Mucosa of gallbladder (tissue), 1 donor: ENCODE measurements around the gene C3orf20. TPM values are rescaled to one million over a fixed set of nuclear protein-coding genes. Genes with fewer than 3 reads are reported as not detected.

Experiments
- DNase-seq: peaks from one replicate; pipeline ENCODE4 v3.0.0-alpha.2; 2020; ENCODE audit warnings: low spot score
- total RNA-seq: library from RNA; stranded (reverse); gene quantifications from one replicate; pipeline ENCODE4 v1.2.1, GENCODE V29; 2021
- donor health status: DM: no; HTN: no; CAD: no.

C3orf20 gene
- total RNA-seq, 1 donor from 2014 or later: not detected

- DNase-seq: no peak
Observed at GRCh38 chr3:14758297-14758696, 83.4 kb downstream of the C3orf20 start.

- DNase-seq: no peak
Observed at GRCh38 chr3:14758959-14759358, 84.0 kb downstream of the C3orf20 start.

GRCh38 chr3:14760185-14760584, 85.2 kb downstream of the C3orf20 start:
- no peak for DNase-seq

GRCh38 chr3:14761121-14761672, 86.3 kb downstream of the C3orf20 start:
- no peak for DNase-seq

- no peak for DNase-seq
Observed at GRCh38 chr3:14761866-14762265, 86.9 kb downstream of the C3orf20 start.

GRCh38 chr3:14762701-14763100, 87.8 kb downstream of the C3orf20 start:
- DNase-seq: no peak

- no peak for DNase-seq
Observed at GRCh38 chr3:14764331-14765059, 89.6 kb downstream of the C3orf20 start.

- DNase-seq: no peak
Observed at GRCh38 chr3:14765060-14765400, 90.1 kb downstream of the C3orf20 start.

- DNase-seq: no peak
Observed at GRCh38 chr3:14765576-14766427, 90.9 kb downstream of the C3orf20 start.

GRCh38 chr3:14766428-14767244, 91.7 kb downstream of the C3orf20 start:
- DNase-seq: no peak

GRCh38 chr3:14767245-14768051, 92.5 kb downstream of the C3orf20 start:
- no peak for DNase-seq

- DNase-seq: peak; percentile 0
Observed at GRCh38 chr3:14768182-14768790, 93.3 kb downstream of the C3orf20 start.

GRCh38 chr3:14768881-14769280, 93.9 kb downstream of the C3orf20 start:
- DNase-seq: peak; percentile 6

GRCh38 chr3:14769544-14770325, 94.8 kb downstream of the C3orf20 start:
- no peak for DNase-seq

GRCh38 chr3:14770591-14770990, 95.7 kb downstream of the C3orf20 start:
- DNase-seq: peak; percentile 6

GRCh38 chr3:14771593-14772497, 96.9 kb downstream of the C3orf20 start:
- DNase-seq: peak; percentile 9

GRCh38 chr3:14772533-14773138, 97.7 kb downstream of the C3orf20 start:
- DNase-seq: peak; percentile 9

GRCh38 chr3:14773281-14773680, 98.3 kb downstream of the C3orf20 start:
- no peak for DNase-seq
